Measurements from ENCODE around the gene MAFB. TPM values are rescaled to one million over a fixed set of nuclear protein-coding genes. Genes with fewer than 3 reads are reported as not detected.

MAFB gene
- polyA plus RNA-seq, 1 donor = 8.8 TPM

DNA sequence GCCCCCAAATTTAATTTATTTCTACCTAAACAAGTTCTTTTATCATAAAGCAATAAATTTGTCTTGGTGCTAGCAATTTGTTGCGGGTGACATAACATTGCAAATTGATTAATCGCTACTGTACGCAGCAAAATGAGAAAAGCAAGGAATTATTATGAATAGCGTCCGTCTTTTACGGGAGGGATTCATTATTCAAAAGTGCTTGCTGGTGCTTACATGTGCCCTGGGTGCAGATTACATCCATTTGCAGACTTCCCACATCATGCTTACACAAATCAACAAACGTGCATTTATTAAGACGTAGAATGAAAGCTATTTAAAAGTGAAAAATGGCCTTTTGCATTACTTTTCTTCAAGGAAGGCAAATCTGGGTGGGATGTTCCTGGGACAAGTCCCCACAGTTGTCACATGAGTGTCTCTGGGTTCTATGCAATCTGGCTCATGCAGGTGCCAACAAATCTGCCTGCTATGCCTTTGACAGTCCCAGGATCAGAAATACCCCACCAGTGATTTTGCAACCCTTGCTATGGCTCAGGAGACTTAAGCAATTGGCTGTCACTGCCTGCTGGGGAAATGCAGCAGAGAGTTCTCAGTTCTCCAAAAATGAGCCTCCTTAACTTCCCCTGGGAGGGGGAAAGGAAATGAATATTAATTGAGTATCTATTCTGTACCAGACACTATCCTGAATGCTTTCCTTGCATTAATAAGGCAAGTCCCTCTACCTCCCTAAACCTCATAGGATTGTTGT, 30.1 kb upstream of the MAFB start:
- WGBS (ENCODE audit: insufficient coverage, low lambda C conversion rate) = 96% methylated on average over 4 of the region's 8 CpGs
- Histone ChIP-seq H3K4me1 (ENCODE audit: control insufficient read depth, insufficient read depth, low read length) (no peaks in the 10 kb centered on the region), H3K9me3 (ENCODE audit: control insufficient read depth, low read depth, low read length) (no peaks in the 10 kb centered on the region), H3K27ac (ENCODE audit: low read length) (no peak overlapping the region), H3K27me3 (ENCODE audit: control insufficient read depth, insufficient read depth, low read length) (peaks cover 13% of the 10 kb centered on the region), H3K36me3 (ENCODE audit: control insufficient read depth, insufficient read depth, low read length) (no peaks in the 10 kb centered on the region), H3K4me3 (ENCODE audit: low read length) (no peak overlapping the region)
- no peak for DNase-seq

DNA sequence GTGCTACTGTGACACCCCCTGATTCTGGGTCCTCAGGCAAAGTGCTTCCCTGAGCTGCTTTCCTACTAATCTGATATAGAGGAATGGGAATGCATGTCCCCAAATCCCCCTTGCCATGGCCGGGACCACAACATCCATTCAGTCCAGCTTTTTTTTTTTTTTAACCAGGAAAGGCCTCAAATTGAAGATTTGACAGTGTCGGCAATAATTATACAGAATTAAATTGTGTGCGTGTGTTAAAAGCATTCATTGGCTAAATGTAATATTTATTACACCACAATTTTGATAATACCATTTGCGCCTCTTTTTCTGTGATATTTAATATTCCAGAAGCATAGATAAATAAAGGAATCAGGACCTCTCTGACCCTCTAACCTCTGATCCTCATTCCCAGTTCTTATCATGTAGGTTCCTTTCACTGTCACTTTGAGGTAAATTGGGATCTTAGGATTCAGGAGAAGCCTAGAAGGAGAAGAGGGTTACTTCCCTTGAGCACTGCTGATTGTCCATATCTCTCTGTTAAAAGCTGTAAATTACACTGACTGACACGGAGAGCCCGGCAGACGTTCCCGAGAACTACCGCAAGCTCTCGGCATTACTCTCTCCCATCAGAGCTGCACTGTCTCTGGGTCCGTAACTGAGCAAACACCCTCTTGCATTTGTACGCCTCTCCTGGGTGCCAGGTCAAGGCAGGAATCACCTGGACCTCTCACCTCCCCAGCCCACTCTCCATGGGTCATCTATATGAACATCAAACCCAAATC, 29.4 kb upstream of the MAFB start:
- Histone ChIP-seq H3K4me1 (ENCODE audit: control insufficient read depth, insufficient read depth, low read length) (no peaks in the 10 kb centered on the region), H3K36me3 (ENCODE audit: control insufficient read depth, insufficient read depth, low read length) (no peaks in the 10 kb centered on the region), H3K4me3 (ENCODE audit: low read length) (no peak overlapping the region), H3K27ac (ENCODE audit: low read length) (no peak overlapping the region), H3K9me3 (ENCODE audit: control insufficient read depth, low read depth, low read length) (no peaks in the 10 kb centered on the region), H3K27me3 (ENCODE audit: control insufficient read depth, insufficient read depth, low read length) (peaks cover 13% of the 10 kb centered on the region)
- no peak for DNase-seq
- 100% methylated on average over 1 of the region's 12 CpGs for WGBS (ENCODE audit: insufficient coverage, low lambda C conversion rate)

DNA sequence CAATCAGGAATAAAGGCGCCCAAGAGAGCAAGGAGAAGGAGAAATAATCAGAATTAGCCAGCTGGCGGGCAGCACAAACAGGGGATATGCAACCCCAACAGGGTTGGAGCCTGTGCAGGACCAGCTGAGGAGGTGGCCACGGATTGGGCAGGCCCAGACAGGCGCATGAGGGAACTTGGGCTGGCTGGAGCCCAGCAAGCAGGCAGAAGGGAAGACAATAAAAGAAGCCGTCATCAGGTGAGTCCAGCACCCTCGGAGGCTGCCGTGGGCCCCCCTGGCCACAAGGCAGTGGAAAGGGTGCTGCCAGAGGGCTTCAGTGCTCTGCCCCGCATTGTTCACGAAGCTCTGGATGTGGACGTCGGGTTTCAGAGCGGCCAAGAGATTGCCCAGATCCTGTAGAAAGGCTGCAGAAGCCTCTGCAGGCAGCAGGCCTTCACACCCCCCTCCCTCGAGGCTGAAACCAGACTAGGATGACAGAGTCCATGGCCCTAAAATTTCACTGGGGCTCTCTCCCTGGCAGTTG, 28.4 kb upstream of the MAFB start:
- peaks cover 13% of the 10 kb centered on the region for H3K27me3 ChIP-seq (ENCODE audit: control insufficient read depth, insufficient read depth, low read length)
- H3K4me1 ChIP-seq (ENCODE audit: control insufficient read depth, insufficient read depth, low read length) = no peaks in the 10 kb centered on the region
- WGBS (ENCODE audit: insufficient coverage, low lambda C conversion rate) = no CpG with 5 or more reads among the region's 13 CpGs

DNA sequence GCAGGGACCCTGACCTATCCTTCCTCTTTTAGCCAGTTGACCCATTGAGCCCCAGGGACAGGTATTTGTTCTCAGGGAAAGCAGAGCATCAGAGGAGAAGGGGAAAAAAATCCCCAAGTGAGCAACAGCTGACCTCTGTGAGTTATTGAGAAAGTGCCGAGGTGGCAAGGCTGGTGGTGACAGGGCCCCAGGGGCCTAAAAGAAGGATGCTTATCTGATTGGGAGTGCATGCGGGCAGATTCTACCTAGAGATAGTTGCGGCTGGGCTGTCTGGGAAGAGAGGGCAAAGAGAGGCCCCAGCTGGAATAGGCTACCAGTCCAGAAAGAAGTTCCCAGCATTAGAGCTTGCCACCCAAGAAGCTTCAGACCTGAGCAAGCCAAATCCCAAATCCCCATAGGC, 26.5 kb upstream of the MAFB start:
- WGBS (ENCODE audit: insufficient coverage, low lambda C conversion rate) = 100% methylated on average over 1 of the region's 3 CpGs
- Histone ChIP-seq H3K4me1 (ENCODE audit: control insufficient read depth, insufficient read depth, low read length) (no peaks in the 10 kb centered on the region), H3K9me3 (ENCODE audit: control insufficient read depth, low read depth, low read length) (no peaks in the 10 kb centered on the region), H3K36me3 (ENCODE audit: control insufficient read depth, insufficient read depth, low read length) (no peaks in the 10 kb centered on the region), H3K4me3 (ENCODE audit: low read length) (no peak overlapping the region), H3K27me3 (ENCODE audit: control insufficient read depth, insufficient read depth, low read length) (peaks cover 25% of the 10 kb centered on the region), H3K27ac (ENCODE audit: low read length) (no peak overlapping the region)
- DNase-seq = no peak

More for the DNA sequence above, 28.4 kb upstream of the MAFB start:
- H3K4me3 ChIP-seq (ENCODE audit: low read length) = no peak overlapping the region
- no peak for DNase-seq
- H3K9me3 ChIP-seq (ENCODE audit: control insufficient read depth, low read depth, low read length) = no peaks in the 10 kb centered on the region
- H3K27ac ChIP-seq (ENCODE audit: low read length) = no peak overlapping the region
- H3K36me3 ChIP-seq (ENCODE audit: control insufficient read depth, insufficient read depth, low read length) = no peaks in the 10 kb centered on the region

GRCh38 chr20:40714916-40715315, 25.9 kb upstream of the MAFB start:
- peaks cover 21% of the 10 kb centered on the region for H3K27me3 ChIP-seq (ENCODE audit: control insufficient read depth, insufficient read depth, low read length)
- no peak overlapping the region for H3K27ac ChIP-seq (ENCODE audit: low read length)
- no peaks in the 10 kb centered on the region for H3K36me3 ChIP-seq (ENCODE audit: control insufficient read depth, insufficient read depth, low read length)
- H3K4me3 ChIP-seq (ENCODE audit: low read length) = no peak overlapping the region
- no peaks in the 10 kb centered on the region for H3K4me1 ChIP-seq (ENCODE audit: control insufficient read depth, insufficient read depth, low read length)
- WGBS (ENCODE audit: insufficient coverage, low lambda C conversion rate) = no CpG with 5 or more reads among the region's 3 CpGs
- H3K9me3 ChIP-seq (ENCODE audit: control insufficient read depth, low read depth, low read length) = no peaks in the 10 kb centered on the region
- DNase-seq = no peak

GRCh38 chr20:40714109-40714508, 25.1 kb upstream of the MAFB start:
- H3K4me1 ChIP-seq (ENCODE audit: control insufficient read depth, insufficient read depth, low read length) = no peaks in the 10 kb centered on the region
- no peaks in the 10 kb centered on the region for H3K36me3 ChIP-seq (ENCODE audit: control insufficient read depth, insufficient read depth, low read length)
- DNase-seq = no peak
- H3K27me3 ChIP-seq (ENCODE audit: control insufficient read depth, insufficient read depth, low read length) = peaks cover 18% of the 10 kb centered on the region
- H3K9me3 ChIP-seq (ENCODE audit: control insufficient read depth, low read depth, low read length) = no peaks in the 10 kb centered on the region
- no peak overlapping the region for H3K27ac ChIP-seq (ENCODE audit: low read length)
- 86% methylated on average over 1 of the region's 4 CpGs for WGBS (ENCODE audit: insufficient coverage, low lambda C conversion rate)
- no peak overlapping the region for H3K4me3 ChIP-seq (ENCODE audit: low read length)

DNA sequence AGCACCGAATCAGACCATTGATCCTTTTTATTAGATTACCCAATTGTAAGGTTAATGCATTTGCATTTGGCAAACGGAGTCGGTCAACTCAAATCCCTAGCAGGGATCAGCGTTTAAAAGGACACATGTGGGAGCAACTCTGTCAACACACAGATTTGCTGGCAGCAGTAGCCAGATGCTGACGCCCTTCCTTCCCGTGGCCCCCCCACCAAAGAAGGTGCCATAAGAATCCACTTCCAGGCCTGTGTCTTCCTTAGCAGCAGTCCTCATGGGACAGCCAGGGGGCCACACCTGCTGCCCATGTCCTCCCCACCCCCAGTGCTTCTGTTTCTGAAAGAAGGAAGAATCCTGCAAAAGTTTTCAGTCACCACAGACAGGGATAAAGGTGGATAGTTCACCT, 24.5 kb upstream of the MAFB start:
- no peak overlapping the region for H3K4me3 ChIP-seq (ENCODE audit: low read length)
- DNase-seq = no peak
- 90% methylated on average over 2 of the region's 6 CpGs for WGBS (ENCODE audit: insufficient coverage, low lambda C conversion rate)

DNA sequence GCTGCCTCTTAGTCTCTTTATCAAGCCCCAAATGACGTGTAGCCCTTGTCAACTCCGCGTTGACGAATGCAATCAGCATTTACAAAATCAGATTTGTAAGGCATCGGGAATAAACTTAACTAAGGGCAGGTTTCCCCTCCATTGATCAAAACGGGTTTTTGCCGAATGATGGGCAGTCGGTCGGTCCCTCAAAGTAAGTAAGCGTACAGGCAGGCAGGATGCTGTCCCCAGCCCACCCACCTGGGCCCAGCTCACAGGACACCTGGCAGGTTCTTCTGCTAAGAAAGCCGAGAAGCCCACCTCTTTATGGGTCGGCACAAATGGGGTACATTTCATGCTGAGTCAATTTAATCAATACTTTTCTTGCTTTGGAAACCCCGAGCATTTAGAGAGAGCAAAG, 22.0 kb upstream of the MAFB start:
- H3K27ac ChIP-seq (ENCODE audit: low read length) = no peak overlapping the region
- H3K9me3 ChIP-seq (ENCODE audit: control insufficient read depth, low read depth, low read length) = no peaks in the 10 kb centered on the region
- H3K27me3 ChIP-seq (ENCODE audit: control insufficient read depth, insufficient read depth, low read length) = peaks cover 13% of the 10 kb centered on the region
- no peaks in the 10 kb centered on the region for H3K36me3 ChIP-seq (ENCODE audit: control insufficient read depth, insufficient read depth, low read length)
- no peaks in the 10 kb centered on the region for H3K4me1 ChIP-seq (ENCODE audit: control insufficient read depth, insufficient read depth, low read length)
- no CpG with 5 or more reads among the region's 13 CpGs for WGBS (ENCODE audit: insufficient coverage, low lambda C conversion rate)
- no peak overlapping the region for H3K4me3 ChIP-seq (ENCODE audit: low read length)
- DNase-seq = no peak

More for the DNA sequence above, 24.5 kb upstream of the MAFB start:
- Histone ChIP-seq H3K27ac (ENCODE audit: low read length) (no peak overlapping the region), H3K4me1 (ENCODE audit: control insufficient read depth, insufficient read depth, low read length) (no peaks in the 10 kb centered on the region), H3K36me3 (ENCODE audit: control insufficient read depth, insufficient read depth, low read length) (no peaks in the 10 kb centered on the region), H3K27me3 (ENCODE audit: control insufficient read depth, insufficient read depth, low read length) (peaks cover 14% of the 10 kb centered on the region), H3K9me3 (ENCODE audit: control insufficient read depth, low read depth, low read length) (no peaks in the 10 kb centered on the region)

- H3K4me3 ChIP-seq (ENCODE audit: low read length) = no peak overlapping the region
- no peak for DNase-seq
- H3K27me3 ChIP-seq (ENCODE audit: control insufficient read depth, insufficient read depth, low read length) = peaks cover 13% of the 10 kb centered on the region
- H3K36me3 ChIP-seq (ENCODE audit: control insufficient read depth, insufficient read depth, low read length) = no peaks in the 10 kb centered on the region
- WGBS (ENCODE audit: insufficient coverage, low lambda C conversion rate) = 80% methylated on average over 1 of the region's 13 CpGs
- no peaks in the 10 kb centered on the region for H3K9me3 ChIP-seq (ENCODE audit: control insufficient read depth, low read depth, low read length)
- H3K27ac ChIP-seq (ENCODE audit: low read length) = no peak overlapping the region
- H3K4me1 ChIP-seq (ENCODE audit: control insufficient read depth, insufficient read depth, low read length) = no peaks in the 10 kb centered on the region
These were observed 21.6 kb upstream of the MAFB start for GRCh38 chr20:40710603-40711002.

- Histone ChIP-seq H3K4me3 (ENCODE audit: low read length) (no peak overlapping the region), H3K4me1 (ENCODE audit: control insufficient read depth, insufficient read depth, low read length) (no peaks in the 10 kb centered on the region), H3K27ac (ENCODE audit: low read length) (no peak overlapping the region), H3K27me3 (ENCODE audit: control insufficient read depth, insufficient read depth, low read length) (peaks cover 11% of the 10 kb centered on the region), H3K9me3 (ENCODE audit: control insufficient read depth, low read depth, low read length) (no peaks in the 10 kb centered on the region), H3K36me3 (ENCODE audit: control insufficient read depth, insufficient read depth, low read length) (no peaks in the 10 kb centered on the region)
- peak; percentile 45 to 75 for DNase-seq
- WGBS (ENCODE audit: insufficient coverage, low lambda C conversion rate) = 33% methylated on average over 1 of the region's 3 CpGs
These were observed 18.0 kb upstream of the MAFB start for GRCh38 chr20:40706977-40707582.

Data from large intestine (tissue), 3 donors.